Prostate gland (tissue), 2 donors: ENCODE data around the gene EGR2. TPM values are rescaled to one million over a fixed set of nuclear protein-coding genes. Genes with fewer than 3 reads are reported as not detected.

ENCODE experiments used
- DNase-seq: peaks from one replicate; pipeline ENCODE4 v3.0.0-alpha.2; 2019; ENCODE audit warnings: low spot score
- H3K27ac ChIP-seq, 2 donors: fragments of 200-600 bp; sonication (generic); 2 replicates each; pipeline ENCODE4 v1.5.1; 2017 to 2019
- H3K27me3 ChIP-seq: fragments of 200-600 bp; sonication (generic); replicated peaks from 2 replicates; pipeline ENCODE4 v1.5.1; 2019; ENCODE audit not compliant: insufficient read depth
- H3K36me3 ChIP-seq, 2 donors: fragments of 200-600 bp; sonication (generic); 1 replicate in 1 of 2; 2 replicates in 1 of 2; pipeline versions ENCODE4 v1.5.1 to v1.8.1; 2017 to 2019
- H3K4me1 ChIP-seq: fragments of 200-600 bp; sonication (generic); replicated peaks from 2 replicates; pipeline ENCODE4 v1.5.1; 2019
- H3K4me3 ChIP-seq, 2 donors: fragments of 200-600 bp; sonication (generic); 2 replicates each; pipeline ENCODE4 v1.5.1; 2017 to 2019
- H3K9me3 ChIP-seq: fragments of 200-600 bp; sonication (generic); 2 replicates; pipeline ENCODE4 v1.5.1; 2017
- POLR2A ChIP-seq: fragments of 450-650 bp; IDR thresholded peaks from one replicate; pipeline ENCODE4 v1.6.1; 2016; ENCODE audit warnings: antibody characterized with exemption, mild to moderate bottlenecking
- POLR2AphosphoS5 ChIP-seq: sonication (generic); formaldehyde crosslinking; IDR thresholded peaks from one replicate; pipeline ENCODE4 v1.6.1; 2017; ENCODE audit warnings: antibody characterized with exemption
- WGBS: methylation state at CpG from one replicate; pipeline ENCODE4 v1.1.5; 2018; 5-methylcytosine and 5-hydroxymethylcytosine counted together
- intact Hi-C: fragments of 100-400 bp; cut with DNase I; formaldehyde crosslinking; loops from one replicate; pipeline ENCODE4 v1.14.2; 2022
- total RNA-seq, 2 donors: library from RNA; depleted of rRNA; stranded (reverse); fragments of >200 nt; gene quantifications; one replicate each; pipeline ENCODE4 v1.1.0, GENCODE V29; 2016
- TF ChIP-seq, protein P1 (sequence below), 4 experiments: fragments of 200-600 bp in 2 of 4; fragments of 450-650 bp in 2 of 4; sonication (generic) in 2 of 4; IDR thresholded peaks; 1 replicate in 3 of 4; 2 replicates in 1 of 4; pipeline ENCODE4 v1.5.1; 2016 to 2019; ENCODE audit warnings: antibody characterized with exemption in 4 of 4, mild to moderate bottlenecking in 2 of 4, moderate library complexity in 2 of 4

The EGR2 gene
- total RNA-seq, 2 donors from 2014 or later = 2.5 to 4.6 TPM

DNA sequence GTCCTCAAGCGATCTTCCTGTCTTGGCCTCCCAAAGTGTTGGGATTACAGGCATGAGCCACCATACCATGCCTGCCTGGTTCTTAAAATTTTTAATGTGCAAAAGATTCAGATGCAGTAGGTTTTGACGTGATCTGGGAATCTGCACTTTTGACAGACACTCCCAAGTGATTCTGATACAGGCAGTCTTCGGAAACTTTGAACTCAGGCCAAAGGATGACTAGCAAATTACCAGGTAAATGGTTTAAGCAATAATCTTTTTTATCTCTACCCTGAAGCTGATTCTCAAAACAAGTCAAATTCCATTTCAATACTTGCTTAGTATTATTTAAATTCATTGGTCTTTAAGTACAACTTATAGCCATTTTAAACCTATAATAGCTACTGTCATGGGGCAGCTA, 14.3 kb downstream of the EGR2 start:
- H3K27me3 ChIP-seq = no peaks in the 10 kb centered on the region
- TF ChIP-seq POLR2A = no peak
- H3K9me3 ChIP-seq = no peaks in the 10 kb centered on the region
- DNase-seq = no peak
- no peaks in the 10 kb centered on the region for H3K4me1 ChIP-seq
- H3K27ac ChIP-seq = no peak overlapping the region
- H3K36me3 ChIP-seq = no peaks in the 10 kb centered on the region
- H3K4me3 ChIP-seq = no peak overlapping the region
- intact Hi-C loops = loop anchor here (10.0 kb wide), 2 partner anchors 333 to 913 kb away; partner anchors contain the start of gene NRBF2
- WGBS = 99% methylated on average over 3 of the region's 3 CpGs

DNA sequence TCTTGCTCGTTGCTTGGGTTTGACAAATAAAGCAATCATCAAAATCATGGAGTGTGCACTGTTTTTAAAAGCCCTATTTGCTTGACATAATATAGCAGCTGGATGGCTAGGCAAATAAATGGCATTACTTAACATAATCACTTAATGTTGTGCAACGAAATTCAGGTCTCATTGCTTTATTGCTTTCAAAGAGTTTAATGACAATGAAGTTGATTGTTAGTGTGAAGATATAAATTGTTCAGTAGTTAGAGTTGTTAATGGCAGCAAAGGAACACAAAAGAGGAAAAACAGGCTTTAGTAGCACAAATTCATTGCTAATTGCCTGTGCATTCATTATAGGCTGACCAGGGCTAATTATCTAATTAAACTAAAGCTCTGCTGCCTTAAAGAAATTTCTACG, 19.3 kb downstream of the EGR2 start:
- DNase-seq = no peak
- no peaks in the 10 kb centered on the region for H3K36me3 ChIP-seq
- no peak overlapping the region for H3K27ac ChIP-seq
- no peaks in the 10 kb centered on the region for H3K27me3 ChIP-seq
- TF ChIP-seq, protein P1, sequence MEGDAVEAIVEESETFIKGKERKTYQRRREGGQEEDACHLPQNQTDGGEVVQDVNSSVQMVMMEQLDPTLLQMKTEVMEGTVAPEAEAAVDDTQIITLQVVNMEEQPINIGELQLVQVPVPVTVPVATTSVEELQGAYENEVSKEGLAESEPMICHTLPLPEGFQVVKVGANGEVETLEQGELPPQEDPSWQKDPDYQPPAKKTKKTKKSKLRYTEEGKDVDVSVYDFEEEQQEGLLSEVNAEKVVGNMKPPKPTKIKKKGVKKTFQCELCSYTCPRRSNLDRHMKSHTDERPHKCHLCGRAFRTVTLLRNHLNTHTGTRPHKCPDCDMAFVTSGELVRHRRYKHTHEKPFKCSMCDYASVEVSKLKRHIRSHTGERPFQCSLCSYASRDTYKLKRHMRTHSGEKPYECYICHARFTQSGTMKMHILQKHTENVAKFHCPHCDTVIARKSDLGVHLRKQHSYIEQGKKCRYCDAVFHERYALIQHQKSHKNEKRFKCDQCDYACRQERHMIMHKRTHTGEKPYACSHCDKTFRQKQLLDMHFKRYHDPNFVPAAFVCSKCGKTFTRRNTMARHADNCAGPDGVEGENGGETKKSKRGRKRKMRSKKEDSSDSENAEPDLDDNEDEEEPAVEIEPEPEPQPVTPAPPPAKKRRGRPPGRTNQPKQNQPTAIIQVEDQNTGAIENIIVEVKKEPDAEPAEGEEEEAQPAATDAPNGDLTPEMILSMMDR (IDR thresholded peaks at IDR 0.05) = no peak
- TF ChIP-seq POLR2A (no peak), POLR2AphosphoS5 (no peak)
- no peaks in the 10 kb centered on the region for H3K9me3 ChIP-seq
- no peaks in the 10 kb centered on the region for H3K4me1 ChIP-seq
- intact Hi-C loops = no loop called here
- H3K4me3 ChIP-seq = no peak overlapping the region
- WGBS = 72% methylated on average over 3 of the region's 3 CpGs

DNA sequence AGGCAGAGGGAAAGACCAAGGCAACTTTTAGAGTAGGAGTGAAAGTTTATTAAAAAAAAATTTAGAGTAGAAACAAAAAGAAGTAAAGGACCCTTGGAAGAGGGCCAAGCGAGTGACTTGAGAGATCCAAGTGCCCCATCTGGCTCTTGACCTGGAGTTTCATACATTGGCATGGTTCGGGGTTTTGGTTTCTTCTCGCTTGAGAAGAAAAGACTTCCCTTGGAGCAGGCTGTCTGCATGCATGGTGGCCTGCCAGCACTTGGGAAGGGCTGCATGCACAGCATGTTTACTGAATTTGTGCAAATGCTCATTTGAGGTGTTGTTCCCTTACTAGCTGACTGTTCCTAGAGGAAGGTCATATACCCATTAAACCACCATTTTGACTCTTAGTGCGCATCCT, 20.4 kb downstream of the EGR2 start:
- Histone ChIP-seq H3K4me1 (no peaks in the 10 kb centered on the region), H3K9me3 (no peaks in the 10 kb centered on the region), H3K4me3 (no peak overlapping the region), H3K27ac (no peak overlapping the region), H3K27me3 (no peaks in the 10 kb centered on the region), H3K36me3 (no peaks in the 10 kb centered on the region)
- intact Hi-C loops = no loop called here
- WGBS = 89% methylated on average over 4 of the region's 4 CpGs
- no peak for DNase-seq
- TF ChIP-seq POLR2A (no peak), POLR2AphosphoS5 (no peak)
- TF ChIP-seq, protein P1 (IDR thresholded peaks at IDR 0.05) = no peak

DNA sequence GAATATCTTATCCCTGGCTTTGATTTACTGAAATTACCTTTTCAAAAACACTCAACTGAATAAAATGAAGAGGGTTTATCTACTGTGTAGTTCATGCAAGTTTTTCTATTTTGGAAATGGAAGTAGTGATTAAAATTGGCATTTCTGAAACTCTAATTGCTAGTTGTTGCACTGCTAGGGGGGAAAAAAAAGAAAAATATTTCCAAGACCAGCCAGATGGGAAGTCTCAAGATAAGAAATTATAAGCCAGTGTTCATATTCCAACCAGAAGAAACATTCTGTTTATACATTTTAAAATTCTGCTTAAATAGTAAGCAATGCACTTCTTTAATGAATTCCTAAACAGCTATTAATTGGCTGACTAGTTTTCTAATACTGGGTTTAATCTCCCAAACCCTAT, 21.1 kb downstream of the EGR2 start:
- intact Hi-C loops = no loop called here
- Histone ChIP-seq H3K27me3 (no peaks in the 10 kb centered on the region), H3K4me3 (no peak overlapping the region), H3K4me1 (no peaks in the 10 kb centered on the region), H3K9me3 (no peaks in the 10 kb centered on the region), H3K27ac (no peak overlapping the region), H3K36me3 (no peaks in the 10 kb centered on the region)
- no peak for DNase-seq
- TF ChIP-seq, protein P1 (IDR thresholded peaks at IDR 0.05) = no peak
- no peak for TF ChIP-seq POLR2AphosphoS5
- no peak for TF ChIP-seq POLR2A

DNA sequence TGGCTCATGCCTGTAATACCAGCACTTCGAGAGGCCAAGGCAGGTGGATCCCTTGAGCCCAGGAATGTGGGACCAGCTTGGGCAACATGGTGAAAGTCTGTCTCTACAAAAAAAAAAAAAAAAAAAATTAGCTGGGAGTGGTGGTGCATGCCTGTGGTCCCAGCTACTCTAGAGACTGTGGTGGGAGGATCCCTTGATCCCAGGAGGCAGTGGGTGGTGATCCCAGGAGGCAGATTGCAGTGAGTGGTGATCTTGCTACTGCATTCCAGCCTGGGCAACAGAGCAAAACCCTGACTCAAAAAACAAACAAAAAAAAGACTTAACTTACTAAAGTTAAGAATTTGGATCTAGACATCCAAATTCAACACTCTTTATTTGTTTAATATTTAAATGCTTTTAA, 21.9 kb downstream of the EGR2 start:
- WGBS = 82% methylated on average over 1 of the region's 1 CpG
- Histone ChIP-seq H3K27me3 (no peaks in the 10 kb centered on the region), H3K36me3 (no peaks in the 10 kb centered on the region), H3K27ac (no peak overlapping the region), H3K4me3 (no peak overlapping the region), H3K4me1 (no peaks in the 10 kb centered on the region), H3K9me3 (no peaks in the 10 kb centered on the region)
- no peak for DNase-seq
- TF ChIP-seq POLR2AphosphoS5 = no peak
- TF ChIP-seq, protein P1 (IDR thresholded peaks at IDR 0.05) = no peak
- TF ChIP-seq POLR2A = no peak
- intact Hi-C loops = no loop called here
